Measurements from ENCODE around the gene MRTFB. TPM values are rescaled to one million over a fixed set of nuclear protein-coding genes. Genes with fewer than 3 reads are reported as not detected.

MRTFB gene
- total RNA-seq, 1 experiment from 2014 or later: 12.7 TPM

GRCh38 chr16:14223632-14224031 is 152.5 kb downstream of the MRTFB start:
- no peaks in the 10 kb centered on the region for H3F3A ChIP-seq (ENCODE audit: low read length, unreplicated experiment)
- H3K4me2 ChIP-seq (ENCODE audit: low read length): no peak overlapping the region
- no peak for ATAC-seq
- intact Hi-C loops (cut with micrococcal nuclease): no loop called here
- no peak overlapping the region for H3K4me3 ChIP-seq (ENCODE audit: low read length)
- H3K4me1 ChIP-seq (ENCODE audit: insufficient read depth, low read length): no peaks in the 10 kb centered on the region
- TF ChIP-seq EZH2phosphoT487 (IDR thresholded peaks at IDR 0.05; ENCODE audit: borderline replicate concordance, low read length): no peak
- no peak for TF ChIP-seq CTCF (conservative IDR thresholded peaks at IDR 0.05; ENCODE audit: low read depth, low read length)
- no peak for TF ChIP-seq EZH2 (IDR thresholded peaks at IDR 0.05; ENCODE audit: low read length, unreplicated experiment)
- peaks cover 7% of the 10 kb centered on the region; the same call in 1 of the 2 replicates for H3K36me3 ChIP-seq (ENCODE audit: low read depth, low read length)
- BruUV-seq (replicated peaks): no TSS peak
- no peaks in the 10 kb centered on the region for H4K20me1 ChIP-seq (ENCODE audit: low read length)
- ChIA-PET CTCF (no interaction called here), POLR2A (ENCODE audit: unreplicated experiment) (no interaction called here)
- H3K9me3 ChIP-seq (ENCODE audit: low read length): no peaks in the 10 kb centered on the region
- no peaks in the 10 kb centered on the region for H3K9me2 ChIP-seq (replicated peaks; ENCODE audit: low read length)
- no peak overlapping the region for H2AFZ ChIP-seq (ENCODE audit: low read length)
- no peaks in the 10 kb centered on the region for H3K27me3 ChIP-seq (ENCODE audit: low read length)
- no peak for DNase-seq
- no peaks in the 10 kb centered on the region for H3K79me2 ChIP-seq (ENCODE audit: low read length)
- H3K9ac ChIP-seq (ENCODE audit: low read length): no peak overlapping the region
- H3K27ac ChIP-seq (ENCODE audit: low read length): no peak overlapping the region

- no peak for TF ChIP-seq CTCF (conservative IDR thresholded peaks at IDR 0.05; ENCODE audit: low read depth, low read length)
- no peak for TF ChIP-seq EZH2 (IDR thresholded peaks at IDR 0.05; ENCODE audit: low read length, unreplicated experiment)
- ATAC-seq (no peak), DNase-seq (no peak)
- H2AFZ ChIP-seq (ENCODE audit: low read length): no peak overlapping the region
- H3K79me2 ChIP-seq (ENCODE audit: low read length): no peaks in the 10 kb centered on the region
- no peak overlapping the region for H3K4me3 ChIP-seq (ENCODE audit: low read length)
- no peaks in the 10 kb centered on the region for H3F3A ChIP-seq (ENCODE audit: low read length, unreplicated experiment)
- H3K9ac ChIP-seq (ENCODE audit: low read length): no peak overlapping the region
- H3K9me2 ChIP-seq (replicated peaks; ENCODE audit: low read length): no peaks in the 10 kb centered on the region
- H3K4me2 ChIP-seq (ENCODE audit: low read length): no peak overlapping the region
- no peaks in the 10 kb centered on the region for H3K27me3 ChIP-seq (ENCODE audit: low read length)
- POLR2A ChIA-PET (ENCODE audit: unreplicated experiment): no interaction called here
- no peaks in the 10 kb centered on the region for H4K20me1 ChIP-seq (ENCODE audit: low read length)
- H3K27ac ChIP-seq (ENCODE audit: low read length): no peak overlapping the region
- H3K36me3 ChIP-seq (ENCODE audit: low read depth, low read length): 0 out of 2 replicates have a peak, but pooled peaks cover 7% of the 10 kb centered on the region
- H3K4me1 ChIP-seq (ENCODE audit: insufficient read depth, low read length): no peaks in the 10 kb centered on the region
- H3K9me3 ChIP-seq (ENCODE audit: low read length): no peaks in the 10 kb centered on the region
- no TSS peak for BruUV-seq (replicated peaks)
- intact Hi-C loops (cut with micrococcal nuclease): no loop called here
- CTCF ChIA-PET: no interaction called here
These were observed 154.3 kb downstream of the MRTFB start for GRCh38 chr16:14225457-14225856.

GRCh38 chr16:14232106-14232864 is 161.2 kb downstream of the MRTFB start:
- ChIA-PET CTCF (interaction anchor here (0.6 kb wide), 1 partner anchor 14 kb away, joined by 4 read pairs; no protein-coding TSS in a partner anchor), POLR2A (ENCODE audit: unreplicated experiment) (interaction anchor here (0.6 kb wide), 1 partner anchor 309 kb away, joined by 3 read pairs; no protein-coding TSS in a partner anchor)
- Histone ChIP-seq H2AFZ (ENCODE audit: low read length) (no peak overlapping the region), H4K20me1 (ENCODE audit: low read length) (no peaks in the 10 kb centered on the region), H3K9ac (ENCODE audit: low read length) (no peak overlapping the region), H3K79me2 (ENCODE audit: low read length) (no peaks in the 10 kb centered on the region), H3K9me3 (ENCODE audit: low read length) (no peaks in the 10 kb centered on the region), H3K36me3 (ENCODE audit: low read depth, low read length) (no peaks in the 10 kb centered on the region; the same call in 1 of the 2 replicates), H3K27me3 (ENCODE audit: low read length) (no peaks in the 10 kb centered on the region), H3K27ac (ENCODE audit: low read length) (no peak overlapping the region), H3K9me2 (replicated peaks; ENCODE audit: low read length) (no peaks in the 10 kb centered on the region), H3F3A (ENCODE audit: low read length, unreplicated experiment) (no peaks in the 10 kb centered on the region), H3K4me3 (ENCODE audit: low read length) (no peak overlapping the region), H3K4me1 (ENCODE audit: insufficient read depth, low read length) (peaks cover 9% of the 10 kb centered on the region), H3K4me2 (ENCODE audit: low read length) (peak overlapping the region; percentile 17; the same call in 1 of the 2 replicates)
- DNase-seq (peak; percentile 3), ATAC-seq (peak; percentile 82)
- intact Hi-C loops (cut with micrococcal nuclease): loop anchor here (1.0 to 10.0 kb wide), 3 partner anchors 51 to 310 kb away; partner anchors contain the start of gene ERCC4
- TF ChIP-seq EZH2 (IDR thresholded peaks at IDR 0.05; ENCODE audit: low read length, unreplicated experiment) (no peak), CTCF (conservative IDR thresholded peaks at IDR 0.05; ENCODE audit: low read depth, low read length) (no peak), EZH2phosphoT487 (IDR thresholded peaks at IDR 0.05; ENCODE audit: borderline replicate concordance, low read length) (no peak)
- no TSS peak for BruUV-seq (replicated peaks)
